Calu3 (cell line): ENCODE measurements around the gene HEPACAM. TPM values are rescaled to one million over a fixed set of nuclear protein-coding genes. Genes with fewer than 3 reads are reported as not detected.

Source experiments
- BruUV-seq: library from RNA; stranded (reverse); fragments of 400-500 nt; replicated peaks from 2 replicates; lab custom pipeline; 2021; lab: Mats Ljungman, UMichigan
- CTCF ChIA-PET: fragments of 300-600 bp; sonication (Branson Sonifier 250); formaldehyde crosslinking; loops from one replicate; lab custom pipeline; 2022; ENCODE audit warnings: antibody characterized with exemption; lab: Charles Lee
- DNase-seq: peaks from one replicate; pipeline ENCODE4 v3.0.0; 2022
- H3K27ac Mint-ChIP-seq: one replicate; pipeline ENCODE4 v1.8.0; 2022; ENCODE audit warnings: mixed read lengths; ENCODE audit not compliant: unreplicated experiment
- H3K27me3 Mint-ChIP-seq: one replicate; pipeline ENCODE4 v1.8.0; 2022; ENCODE audit warnings: mixed read lengths; ENCODE audit not compliant: unreplicated experiment
- H3K36me3 Mint-ChIP-seq: one replicate; pipeline ENCODE4 v1.8.0; 2022; ENCODE audit warnings: mild to moderate bottlenecking, moderate library complexity, mixed read lengths; ENCODE audit not compliant: insufficient read depth, unreplicated experiment
- H3K4me1 Mint-ChIP-seq: one replicate; pipeline ENCODE4 v1.8.0; 2022; ENCODE audit warnings: mild to moderate bottlenecking, low read depth, mixed read lengths; ENCODE audit not compliant: unreplicated experiment
- H3K4me3 Mint-ChIP-seq: one replicate; pipeline ENCODE4 v1.8.0; 2022; ENCODE audit warnings: mild to moderate bottlenecking, low read depth, moderate library complexity, mixed read lengths; ENCODE audit not compliant: unreplicated experiment
- H3K9me3 Mint-ChIP-seq: one replicate; pipeline ENCODE4 v1.8.0; 2022; ENCODE audit warnings: low read depth, mixed read lengths; ENCODE audit not compliant: unreplicated experiment
- intact Hi-C: fragments of 100-400 bp; cut with micrococcal nuclease; formaldehyde crosslinking; loops from one replicate; pipeline ENCODE4 v1.10.0; 2022; ENCODE audit not compliant: unreplicated experiment
- total RNA-seq: library from RNA; stranded (reverse); gene quantifications from 2 replicates; pipeline ENCODE4 v1.2.3, GENCODE V29; 2022
- TF ChIP-seq, protein P1 (sequence below): fragments of 200-600 bp; IDR thresholded peaks from one replicate; pipeline ENCODE4 v1.8.0; 2022; ENCODE audit warnings: antibody characterized with exemption; ENCODE audit not compliant: unreplicated experiment

The HEPACAM gene
- total RNA-seq, 1 experiment from 2014 or later = not detected

DNA sequence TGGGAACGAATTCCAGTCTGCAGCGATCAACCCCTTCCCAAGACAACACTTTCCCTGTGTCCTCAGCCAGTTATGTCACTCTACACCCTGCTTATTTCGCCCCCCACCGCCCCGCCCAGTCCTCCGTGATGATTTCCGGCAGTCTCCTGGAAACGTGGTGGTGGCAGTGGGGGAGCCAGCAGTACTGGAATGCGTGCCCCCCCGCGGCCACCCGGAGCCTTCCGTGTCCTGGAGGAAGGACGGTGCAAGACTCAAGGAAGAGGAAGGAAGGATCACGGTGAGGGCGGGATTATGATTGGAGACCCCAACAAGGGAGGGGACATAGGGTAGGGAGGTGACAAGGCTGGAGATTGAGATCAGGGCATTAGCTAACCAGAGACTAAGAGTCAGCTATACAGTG lies 66.5 kb downstream of the HEPACAM start:
- no peak for DNase-seq
- CTCF ChIA-PET = no interaction called here
- Mint-ChIP-seq H3K9me3 (no peaks in the 10 kb centered on the region), H3K36me3 (no peaks in the 10 kb centered on the region), H3K27me3 (peaks cover 100% of the 10 kb centered on the region), H3K4me1 (peaks cover 14% of the 10 kb centered on the region), H3K27ac (no peak overlapping the region), H3K4me3 (no peak overlapping the region)
- no TSS peak for BruUV-seq
- intact Hi-C loops = no loop called here
- TF ChIP-seq, protein P1, sequence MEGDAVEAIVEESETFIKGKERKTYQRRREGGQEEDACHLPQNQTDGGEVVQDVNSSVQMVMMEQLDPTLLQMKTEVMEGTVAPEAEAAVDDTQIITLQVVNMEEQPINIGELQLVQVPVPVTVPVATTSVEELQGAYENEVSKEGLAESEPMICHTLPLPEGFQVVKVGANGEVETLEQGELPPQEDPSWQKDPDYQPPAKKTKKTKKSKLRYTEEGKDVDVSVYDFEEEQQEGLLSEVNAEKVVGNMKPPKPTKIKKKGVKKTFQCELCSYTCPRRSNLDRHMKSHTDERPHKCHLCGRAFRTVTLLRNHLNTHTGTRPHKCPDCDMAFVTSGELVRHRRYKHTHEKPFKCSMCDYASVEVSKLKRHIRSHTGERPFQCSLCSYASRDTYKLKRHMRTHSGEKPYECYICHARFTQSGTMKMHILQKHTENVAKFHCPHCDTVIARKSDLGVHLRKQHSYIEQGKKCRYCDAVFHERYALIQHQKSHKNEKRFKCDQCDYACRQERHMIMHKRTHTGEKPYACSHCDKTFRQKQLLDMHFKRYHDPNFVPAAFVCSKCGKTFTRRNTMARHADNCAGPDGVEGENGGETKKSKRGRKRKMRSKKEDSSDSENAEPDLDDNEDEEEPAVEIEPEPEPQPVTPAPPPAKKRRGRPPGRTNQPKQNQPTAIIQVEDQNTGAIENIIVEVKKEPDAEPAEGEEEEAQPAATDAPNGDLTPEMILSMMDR = no peak

Other genes starting within 250 kb of the HEPACAM start
- gene NRGN, start 196.1 kb downstream of the HEPACAM start, total RNA-seq = 5.8 and 6.0 TPM in 2 replicates
- not detected in 2 replicates for gene VSIG2, start 183.8 kb downstream of the HEPACAM start, total RNA-seq
- 1.0 and 1.1 TPM in 2 replicates for gene ESAM, start 173.8 kb downstream of the HEPACAM start, total RNA-seq
- 12.6 and 13.0 TPM in 2 replicates for gene MSANTD2, start 135.6 kb downstream of the HEPACAM start, total RNA-seq
- gene ROBO3, start 70.6 kb downstream of the HEPACAM start, total RNA-seq = 0.69 and 0.99 TPM in 2 replicates
- gene ROBO4, start 38.2 kb downstream of the HEPACAM start, total RNA-seq = not detected in 2 replicates
- not detected in 2 replicates for gene HEPN1, start 16.8 kb downstream of the HEPACAM start, total RNA-seq
- gene CCDC15, start 18.2 kb upstream of the HEPACAM start, total RNA-seq = 2.3 TPM in 2 replicates
- 2.5 and 4.3 TPM in 2 replicates for gene SLC37A2, start 127.3 kb upstream of the HEPACAM start, total RNA-seq
- gene TMEM218, start 175.6 kb upstream of the HEPACAM start, total RNA-seq = 10.0 and 14.5 TPM in 2 replicates
- not detected in 2 replicates for gene PKNOX2, start 228.7 kb upstream of the HEPACAM start, total RNA-seq